Fibroblast of lung (primary cell): ENCODE results near the gene BCL2L13.

Source experiments
- CTCF ChIP-seq, 2 donors: IDR thresholded peaks in 1 of 2; conservative IDR thresholded peaks in 1 of 2; 1 replicate in 1 of 2; 2 replicates in 1 of 2; pipeline ENCODE4 v1.5.1; 2011 to 2012; ENCODE audit warnings: low read length in 2 of 2, control low read depth in 1 of 2, inconsistent platforms in 1 of 2, low read depth in 1 of 2, mild to moderate bottlenecking in 1 of 2
- EZH2 ChIP-seq: IDR thresholded peaks from 2 replicates; pipeline ENCODE4 v1.5.1; 2012; ENCODE audit warnings: low read length, control low read depth, mild to moderate bottlenecking; ENCODE audit errors: missing control alignments

DNA sequence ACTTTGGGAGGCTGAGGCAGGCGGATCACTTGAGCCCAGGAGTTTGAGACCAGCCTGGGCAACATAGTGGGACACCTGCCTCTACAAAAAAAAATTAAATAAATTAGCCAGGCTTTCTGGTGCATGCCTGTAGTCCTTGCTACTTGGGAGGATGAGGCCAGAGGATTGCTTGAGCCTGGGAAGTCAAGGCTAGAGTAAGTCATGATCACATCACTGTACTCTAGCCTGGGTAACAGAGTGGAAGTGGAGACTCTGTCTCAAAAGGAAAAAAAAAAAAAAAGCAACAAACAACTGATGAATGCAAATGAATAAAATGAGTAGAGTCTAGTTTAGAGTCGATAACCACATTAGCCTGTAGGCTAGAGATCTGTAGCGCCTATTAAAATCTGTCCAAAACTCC lies 3.9 kb upstream of the BCL2L13 start:
- TF ChIP-seq CTCF (conservative IDR thresholded peaks at IDR 0.05 in 1 of 2, IDR thresholded peaks at IDR 0.05 in 1 of 2; ENCODE audit: low read depth in 1 of 2, low read length in 2 of 2): no peak
- TF ChIP-seq EZH2: no peak
